Measurements from ENCODE around the gene ST3GAL2. TPM values are rescaled to one million over a fixed set of nuclear protein-coding genes. Genes with fewer than 3 reads are reported as not detected.

Gene ST3GAL2
- total RNA-seq, 1 donor from 2014 or later = 134 TPM

DNA sequence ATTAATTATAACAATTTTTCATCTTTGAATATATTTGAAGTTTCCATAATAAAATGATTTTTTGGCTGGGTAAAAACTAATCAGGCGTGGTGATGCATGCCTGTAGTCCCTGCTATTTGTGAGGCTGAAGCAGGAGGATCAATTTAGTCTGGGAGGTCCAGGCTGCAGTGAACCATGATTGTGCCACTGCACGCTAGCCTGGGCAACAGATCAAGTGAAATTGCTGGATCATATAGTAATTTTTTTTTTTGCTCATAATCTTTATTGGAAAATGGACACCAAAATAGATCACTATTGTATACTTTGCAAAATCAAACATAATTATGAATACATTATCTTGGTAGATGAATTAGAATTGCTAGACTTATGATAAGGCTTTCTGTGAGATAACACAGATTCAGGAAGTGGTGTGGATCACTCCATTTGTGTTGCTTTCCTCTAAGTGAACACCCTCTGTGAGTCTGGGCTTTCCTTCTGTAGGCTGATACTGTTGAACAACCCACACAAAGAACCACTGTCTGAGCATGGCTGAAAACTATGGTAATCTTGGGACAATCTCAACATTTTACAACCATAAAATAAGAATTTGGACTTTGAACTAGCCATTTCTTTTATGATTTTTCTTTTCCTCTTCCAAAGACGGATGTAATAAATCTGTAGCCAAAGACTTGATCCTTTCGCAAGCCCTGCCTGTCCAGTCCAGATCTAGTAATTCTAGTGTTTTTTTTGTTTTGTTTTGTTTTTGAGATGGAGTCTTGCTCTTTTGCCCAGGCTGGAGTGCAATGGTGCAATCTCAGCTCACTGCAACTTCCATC is 5.6 kb upstream of the ST3GAL2 start:
- Mint-ChIP-seq H3K9me3 (ENCODE audit: unreplicated experiment) (peaks cover 4% of the 10 kb centered on the region), H3K27ac (ENCODE audit: unreplicated experiment) (no peak overlapping the region), H3K4me3 (ENCODE audit: unreplicated experiment) (no peak overlapping the region), H3K36me3 (ENCODE audit: unreplicated experiment) (no peaks in the 10 kb centered on the region), H3K27me3 (ENCODE audit: unreplicated experiment) (peaks cover 2% of the 10 kb centered on the region), H3K4me1 (ENCODE audit: low read depth, unreplicated experiment) (peaks cover 7% of the 10 kb centered on the region)
- TF ChIP-seq, protein P1, sequence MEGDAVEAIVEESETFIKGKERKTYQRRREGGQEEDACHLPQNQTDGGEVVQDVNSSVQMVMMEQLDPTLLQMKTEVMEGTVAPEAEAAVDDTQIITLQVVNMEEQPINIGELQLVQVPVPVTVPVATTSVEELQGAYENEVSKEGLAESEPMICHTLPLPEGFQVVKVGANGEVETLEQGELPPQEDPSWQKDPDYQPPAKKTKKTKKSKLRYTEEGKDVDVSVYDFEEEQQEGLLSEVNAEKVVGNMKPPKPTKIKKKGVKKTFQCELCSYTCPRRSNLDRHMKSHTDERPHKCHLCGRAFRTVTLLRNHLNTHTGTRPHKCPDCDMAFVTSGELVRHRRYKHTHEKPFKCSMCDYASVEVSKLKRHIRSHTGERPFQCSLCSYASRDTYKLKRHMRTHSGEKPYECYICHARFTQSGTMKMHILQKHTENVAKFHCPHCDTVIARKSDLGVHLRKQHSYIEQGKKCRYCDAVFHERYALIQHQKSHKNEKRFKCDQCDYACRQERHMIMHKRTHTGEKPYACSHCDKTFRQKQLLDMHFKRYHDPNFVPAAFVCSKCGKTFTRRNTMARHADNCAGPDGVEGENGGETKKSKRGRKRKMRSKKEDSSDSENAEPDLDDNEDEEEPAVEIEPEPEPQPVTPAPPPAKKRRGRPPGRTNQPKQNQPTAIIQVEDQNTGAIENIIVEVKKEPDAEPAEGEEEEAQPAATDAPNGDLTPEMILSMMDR (IDR thresholded peaks at IDR 0.05; ENCODE audit: partially characterized antibody, unreplicated experiment) = no peak
- no peak for DNase-seq

DNA sequence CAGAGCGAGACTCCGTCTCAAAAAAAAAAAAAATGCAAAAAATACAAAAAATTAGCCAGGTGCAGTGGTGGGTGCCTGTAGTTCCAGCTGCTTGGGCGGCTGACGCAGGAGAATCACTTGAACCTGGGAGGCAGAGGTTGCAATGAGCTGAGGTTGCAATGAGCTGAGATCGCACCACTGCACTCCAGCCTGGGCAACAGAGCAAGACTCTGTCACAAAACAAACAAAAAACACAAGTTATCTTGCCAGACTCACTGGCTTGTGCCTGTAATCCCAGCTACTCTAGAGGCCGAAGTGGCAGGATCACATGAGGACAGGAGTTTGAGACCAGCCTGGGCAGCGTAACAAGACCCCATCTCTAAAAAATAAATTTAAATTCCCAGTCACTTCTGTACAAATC is 3.4 kb upstream of the ST3GAL2 start:
- peaks cover 10% of the 10 kb centered on the region for H3K4me1 Mint-ChIP-seq (ENCODE audit: low read depth, unreplicated experiment)
- peaks cover 10% of the 10 kb centered on the region for H3K27me3 Mint-ChIP-seq (ENCODE audit: unreplicated experiment)
- no peak for DNase-seq
- peaks cover 3% of the 10 kb centered on the region for H3K36me3 Mint-ChIP-seq (ENCODE audit: unreplicated experiment)
- H3K4me3 Mint-ChIP-seq (ENCODE audit: unreplicated experiment) = no peak overlapping the region
- TF ChIP-seq, protein P1 (IDR thresholded peaks at IDR 0.05; ENCODE audit: partially characterized antibody, unreplicated experiment) = no peak
- H3K9me3 Mint-ChIP-seq (ENCODE audit: unreplicated experiment) = peaks cover 12% of the 10 kb centered on the region
- no peak overlapping the region for H3K27ac Mint-ChIP-seq (ENCODE audit: unreplicated experiment)

DNA sequence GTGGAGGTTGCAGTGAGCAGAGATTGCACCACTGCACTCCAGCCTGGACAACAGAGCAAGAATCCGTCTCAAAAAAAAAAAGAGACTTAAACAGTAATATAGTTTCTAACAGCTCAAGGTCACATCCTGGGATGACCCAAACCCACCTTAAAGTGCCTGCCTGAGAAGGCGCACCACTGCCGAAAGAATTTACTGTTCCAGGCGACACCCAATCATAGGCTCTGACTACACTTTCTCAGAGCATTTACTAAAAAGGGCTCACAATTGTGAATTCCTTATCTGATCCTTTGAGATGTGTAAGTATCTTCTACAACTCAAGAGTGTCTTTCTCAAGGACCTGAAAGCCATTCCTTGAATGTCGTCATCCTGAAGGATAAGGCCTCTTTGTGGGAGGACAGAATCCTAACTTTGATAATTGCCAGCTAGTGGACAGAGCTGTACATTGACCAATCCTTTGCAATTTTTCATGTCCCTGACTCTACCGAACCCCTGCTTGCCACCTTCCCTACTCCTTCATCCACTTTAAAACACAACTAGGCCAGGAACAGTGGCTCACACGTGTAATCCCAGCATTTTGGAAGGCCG is 2.6 kb upstream of the ST3GAL2 start:
- peaks cover 3% of the 10 kb centered on the region for H3K36me3 Mint-ChIP-seq (ENCODE audit: unreplicated experiment)
- no peak for DNase-seq
- no peak overlapping the region for H3K27ac Mint-ChIP-seq (ENCODE audit: unreplicated experiment)
- H3K4me1 Mint-ChIP-seq (ENCODE audit: low read depth, unreplicated experiment) = peaks cover 16% of the 10 kb centered on the region
- H3K4me3 Mint-ChIP-seq (ENCODE audit: unreplicated experiment) = no peak overlapping the region
- peaks cover 14% of the 10 kb centered on the region for H3K9me3 Mint-ChIP-seq (ENCODE audit: unreplicated experiment)
- TF ChIP-seq, protein P1 (IDR thresholded peaks at IDR 0.05; ENCODE audit: partially characterized antibody, unreplicated experiment) = no peak
- peaks cover 14% of the 10 kb centered on the region for H3K27me3 Mint-ChIP-seq (ENCODE audit: unreplicated experiment)

DNA sequence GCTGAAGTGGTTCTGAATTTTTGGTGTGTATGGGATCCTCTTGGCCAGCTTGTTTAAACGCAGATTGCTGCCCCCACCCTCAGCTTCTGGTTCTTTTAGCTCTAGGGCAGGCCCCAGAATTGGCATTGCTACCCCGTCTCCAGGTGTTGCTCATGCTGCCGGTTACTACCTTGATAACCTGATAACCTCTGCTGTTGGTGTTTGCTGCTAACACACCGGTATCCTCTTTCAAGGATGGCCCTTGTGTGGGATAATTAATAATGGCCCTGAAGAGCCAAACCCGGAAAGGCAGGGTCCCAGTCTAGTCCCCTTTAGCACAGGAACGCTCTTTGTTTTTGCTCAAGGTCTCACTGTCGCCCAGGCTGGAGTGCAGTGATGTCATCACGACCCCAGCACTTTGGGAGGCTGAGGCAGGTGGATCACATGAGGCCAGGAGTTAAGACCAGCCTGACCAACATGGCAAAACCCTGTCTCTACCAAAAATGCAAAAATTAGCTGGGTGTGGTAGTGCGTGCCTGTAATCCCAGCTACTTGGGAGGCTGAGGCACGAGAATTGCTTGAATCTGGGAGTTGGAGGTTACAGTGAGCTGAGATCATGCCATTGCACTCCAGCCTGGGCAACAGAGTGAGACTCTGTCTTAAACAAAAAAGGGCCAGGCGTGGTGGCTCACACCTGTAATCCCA is 1.3 kb upstream of the ST3GAL2 start:
- Mint-ChIP-seq H3K9me3 (ENCODE audit: unreplicated experiment) (peaks cover 14% of the 10 kb centered on the region), H3K4me3 (ENCODE audit: unreplicated experiment) (peak overlapping the region; percentile 83), H3K36me3 (ENCODE audit: unreplicated experiment) (peaks cover 3% of the 10 kb centered on the region), H3K27ac (ENCODE audit: unreplicated experiment) (peak overlapping the region; percentile 87), H3K4me1 (ENCODE audit: low read depth, unreplicated experiment) (peaks cover 19% of the 10 kb centered on the region), H3K27me3 (ENCODE audit: unreplicated experiment) (peaks cover 14% of the 10 kb centered on the region)
- TF ChIP-seq, protein P1 (IDR thresholded peaks at IDR 0.05; ENCODE audit: partially characterized antibody, unreplicated experiment) = no peak
- no peak for DNase-seq

Data from glutamatergic neuron (in vitro differentiated cells).